ENCODE data around the gene NUMB. TPM values are rescaled to one million over a fixed set of nuclear protein-coding genes. Genes with fewer than 3 reads are reported as not detected.

The NUMB gene
- total and polyA plus RNA-seq, 2 of the 13 experiments (the other 11 are each of a cell fraction or from before 2014, with no cell fraction given): 20.3 to 71.1 TPM

DNA sequence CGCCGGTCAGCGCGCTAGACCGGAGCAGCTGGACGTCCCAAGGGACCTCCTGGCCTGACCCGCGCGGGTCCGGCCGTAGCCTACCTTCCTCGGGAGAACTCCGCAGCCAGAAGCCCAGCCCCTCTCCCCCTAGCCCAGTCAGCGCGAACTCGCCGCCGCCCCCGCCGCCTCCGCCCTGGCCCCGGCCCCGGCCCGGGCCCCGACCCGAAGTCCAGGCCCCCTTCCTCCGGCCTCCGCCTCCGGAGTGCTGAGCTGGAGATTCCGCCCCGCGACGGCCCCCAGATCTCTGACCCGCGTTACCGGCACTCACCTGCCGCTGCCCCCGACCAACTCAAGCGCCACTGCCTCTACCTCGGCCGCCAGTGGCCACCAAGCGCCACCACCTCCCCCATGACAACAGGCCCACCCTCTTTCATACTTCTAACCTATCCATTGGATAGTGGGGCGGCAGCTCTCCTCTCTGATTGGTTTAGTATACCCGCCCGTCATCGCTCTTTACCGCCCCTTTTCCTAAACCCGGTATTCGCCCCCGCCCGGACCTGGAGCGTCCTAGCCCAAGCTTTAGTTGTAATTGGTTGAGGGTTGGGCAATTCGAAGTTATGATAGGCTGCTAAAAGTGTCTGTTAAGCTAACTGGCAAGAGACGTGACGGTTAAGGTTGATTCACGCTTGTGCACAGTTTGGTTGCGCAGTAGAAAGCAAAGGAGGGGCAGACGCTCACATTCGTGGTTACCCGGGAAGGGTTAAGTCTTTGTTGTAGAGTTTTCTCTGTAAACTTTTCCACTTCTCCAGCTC, at the start of gene NUMB (continued):
- no peak for TF ChIP-seq CBX2 (IDR thresholded peaks at IDR 0.05; ENCODE audit: low read depth, low read length)
- no peak for TF ChIP-seq CBX2 (CRISPR knock-in tag; IDR thresholded peaks at IDR 0.05; ENCODE audit: low read depth)
- 0 out of 2 replicates have a peak, but pooled peaks have one; percentile 21 for TF ChIP-seq ZNF607 (CRISPR knock-in tag; IDR thresholded peaks at IDR 0.05; ENCODE audit: borderline replicate concordance)
- TF ChIP-seq SAFB2 (CRISPR knock-in tag; IDR thresholded peaks at IDR 0.05; ENCODE audit: borderline replicate concordance, low read depth): peak; percentile 85; the same call in 1 of the 2 replicates
- peak; percentile 64; the same call in 1 of the 2 replicates for TF ChIP-seq ZNF761 (CRISPR knock-in tag; conservative IDR thresholded peaks at IDR 0.05)
- TF ChIP-seq SIN3A (IDR thresholded peaks at IDR 0.05; ENCODE audit: borderline replicate concordance, low read depth, low read length): 0 out of 2 replicates have a peak, but pooled peaks have one; percentile 36
- peak; percentile 4; the same call in 1 of the 2 replicates for TF ChIP-seq KAT7 (CRISPR knock-in tag; IDR thresholded peaks at IDR 0.05; ENCODE audit: borderline replicate concordance)
- TF ChIP-seq NFYC (CRISPR knock-in tag; IDR thresholded peaks at IDR 0.05): peak; percentile 99
- 0 out of 2 replicates have a peak, but pooled peaks have one; percentile 21 for TF ChIP-seq KDM3A (CRISPR knock-in tag; IDR thresholded peaks at IDR 0.05; ENCODE audit: low read depth)
- TF ChIP-seq, protein P1, sequence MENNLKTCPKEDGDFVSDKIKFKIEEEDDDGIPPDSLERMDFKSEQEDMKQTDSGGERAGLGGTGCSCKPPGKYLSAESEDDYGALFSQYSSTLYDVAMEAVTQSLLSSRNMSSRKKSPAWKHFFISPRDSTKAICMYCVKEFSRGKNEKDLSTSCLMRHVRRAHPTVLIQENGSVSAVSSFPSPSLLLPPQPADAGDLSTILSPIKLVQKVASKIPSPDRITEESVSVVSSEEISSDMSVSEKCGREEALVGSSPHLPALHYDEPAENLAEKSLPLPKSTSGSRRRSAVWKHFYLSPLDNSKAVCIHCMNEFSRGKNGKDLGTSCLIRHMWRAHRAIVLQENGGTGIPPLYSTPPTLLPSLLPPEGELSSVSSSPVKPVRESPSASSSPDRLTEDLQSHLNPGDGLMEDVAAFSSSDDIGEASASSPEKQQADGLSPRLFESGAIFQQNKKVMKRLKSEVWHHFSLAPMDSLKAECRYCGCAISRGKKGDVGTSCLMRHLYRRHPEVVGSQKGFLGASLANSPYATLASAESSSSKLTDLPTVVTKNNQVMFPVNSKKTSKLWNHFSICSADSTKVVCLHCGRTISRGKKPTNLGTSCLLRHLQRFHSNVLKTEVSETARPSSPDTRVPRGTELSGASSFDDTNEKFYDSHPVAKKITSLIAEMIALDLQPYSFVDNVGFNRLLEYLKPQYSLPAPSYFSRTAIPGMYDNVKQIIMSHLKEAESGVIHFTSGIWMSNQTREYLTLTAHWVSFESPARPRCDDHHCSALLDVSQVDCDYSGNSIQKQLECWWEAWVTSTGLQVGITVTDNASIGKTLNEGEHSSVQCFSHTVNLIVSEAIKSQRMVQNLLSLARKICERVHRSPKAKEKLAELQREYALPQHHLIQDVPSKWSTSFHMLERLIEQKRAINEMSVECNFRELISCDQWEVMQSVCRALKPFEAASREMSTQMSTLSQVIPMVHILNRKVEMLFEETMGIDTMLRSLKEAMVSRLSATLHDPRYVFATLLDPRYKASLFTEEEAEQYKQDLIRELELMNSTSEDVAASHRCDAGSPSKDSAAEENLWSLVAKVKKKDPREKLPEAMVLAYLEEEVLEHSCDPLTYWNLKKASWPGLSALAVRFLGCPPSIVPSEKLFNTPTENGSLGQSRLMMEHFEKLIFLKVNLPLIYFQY (CRISPR knock-in tag; IDR thresholded peaks at IDR 0.05; ENCODE audit: borderline replicate concordance): peak; percentile 57; the same call in 1 of the 2 replicates
- TF ChIP-seq ZNF768 (CRISPR knock-in tag; IDR thresholded peaks at IDR 0.05): peak; percentile 7; the same call in 1 of the 2 replicates
- TF ChIP-seq, protein P2, sequence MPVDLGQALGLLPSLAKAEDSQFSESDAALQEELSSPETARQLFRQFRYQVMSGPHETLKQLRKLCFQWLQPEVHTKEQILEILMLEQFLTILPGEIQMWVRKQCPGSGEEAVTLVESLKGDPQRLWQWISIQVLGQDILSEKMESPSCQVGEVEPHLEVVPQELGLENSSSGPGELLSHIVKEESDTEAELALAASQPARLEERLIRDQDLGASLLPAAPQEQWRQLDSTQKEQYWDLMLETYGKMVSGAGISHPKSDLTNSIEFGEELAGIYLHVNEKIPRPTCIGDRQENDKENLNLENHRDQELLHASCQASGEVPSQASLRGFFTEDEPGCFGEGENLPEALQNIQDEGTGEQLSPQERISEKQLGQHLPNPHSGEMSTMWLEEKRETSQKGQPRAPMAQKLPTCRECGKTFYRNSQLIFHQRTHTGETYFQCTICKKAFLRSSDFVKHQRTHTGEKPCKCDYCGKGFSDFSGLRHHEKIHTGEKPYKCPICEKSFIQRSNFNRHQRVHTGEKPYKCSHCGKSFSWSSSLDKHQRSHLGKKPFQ (CRISPR knock-in tag; IDR thresholded peaks at IDR 0.05; ENCODE audit: insufficient replicate concordance): no peak
- TF ChIP-seq POLR2G (IDR thresholded peaks at IDR 0.05; ENCODE audit: low read depth, low read length): peak; percentile 88
- peak; percentile 85 for TF ChIP-seq TAF1 (CRISPR knock-in tag; IDR thresholded peaks at IDR 0.05)
- TF ChIP-seq ASH2L (IDR thresholded peaks at IDR 0.05; ENCODE audit: insufficient read length, low read depth, low read length): peak; percentile 75
- peak; percentile 80 for TF ChIP-seq ZFX (CRISPR knock-in tag; IDR thresholded peaks at IDR 0.05; ENCODE audit: low read depth)
- TF ChIP-seq POGZ (CRISPR knock-in tag; IDR thresholded peaks at IDR 0.05): peak; percentile 57
- TF ChIP-seq ZMYM4 (CRISPR knock-in tag; IDR thresholded peaks at IDR 0.05): 0 out of 2 replicates have a peak, but pooled peaks have one; percentile 48
- TF ChIP-seq, protein P3, sequence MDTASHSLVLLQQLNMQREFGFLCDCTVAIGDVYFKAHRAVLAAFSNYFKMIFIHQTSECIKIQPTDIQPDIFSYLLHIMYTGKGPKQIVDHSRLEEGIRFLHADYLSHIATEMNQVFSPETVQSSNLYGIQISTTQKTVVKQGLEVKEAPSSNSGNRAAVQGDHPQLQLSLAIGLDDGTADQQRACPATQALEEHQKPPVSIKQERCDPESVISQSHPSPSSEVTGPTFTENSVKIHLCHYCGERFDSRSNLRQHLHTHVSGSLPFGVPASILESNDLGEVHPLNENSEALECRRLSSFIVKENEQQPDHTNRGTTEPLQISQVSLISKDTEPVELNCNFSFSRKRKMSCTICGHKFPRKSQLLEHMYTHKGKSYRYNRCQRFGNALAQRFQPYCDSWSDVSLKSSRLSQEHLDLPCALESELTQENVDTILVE (CRISPR knock-in tag; IDR thresholded peaks at IDR 0.05): no peak
- TF ChIP-seq CREM (IDR thresholded peaks at IDR 0.05): peak; percentile 90
- TF ChIP-seq CREM (CRISPR knock-in tag; IDR thresholded peaks at IDR 0.05): no peak
- no peak for TF ChIP-seq ZNF577 (CRISPR knock-in tag; IDR thresholded peaks at IDR 0.05; ENCODE audit: borderline replicate concordance, low read depth)
- TF ChIP-seq CREB1 (IDR thresholded peaks at IDR 0.05): peak; percentile 91
- TF ChIP-seq CREB1 (CRISPR knock-in tag; IDR thresholded peaks at IDR 0.05): peak; percentile 98
